ENCODE data around the gene VAV2.

GRCh38 chr9:133886563-133887501, 105.3 kb downstream of the VAV2 start:
- TF ChIP-seq HDAC2 (IDR thresholded peaks at IDR 0.05) (no peak), CBX2 (IDR thresholded peaks at IDR 0.05; ENCODE audit: borderline replicate concordance, low read depth) (no peak), HMGXB4 (CRISPR knock-in tag; IDR thresholded peaks at IDR 0.05; ENCODE audit: borderline replicate concordance) (no peak), ESRRA (IDR thresholded peaks at IDR 0.05; ENCODE audit: borderline replicate concordance, low read length) (no peak), FOSL2 (IDR thresholded peaks at IDR 0.05) (no peak), FOSL2 (CRISPR knock-in tag; IDR thresholded peaks at IDR 0.05) (no peak), RCOR1 (IDR thresholded peaks at IDR 0.05; ENCODE audit: low read depth, low read length) (no peak), BCL3 (IDR thresholded peaks at IDR 0.05) (no peak), POLR2A (IDR thresholded peaks at IDR 0.05; ENCODE audit: low read length) (no peak), CHD2 (IDR thresholded peaks at IDR 0.05; ENCODE audit: low read length, partially characterized antibody) (no peak), USF2 (IDR thresholded peaks at IDR 0.05) (no peak)
- TF ChIP-seq, protein P1, sequence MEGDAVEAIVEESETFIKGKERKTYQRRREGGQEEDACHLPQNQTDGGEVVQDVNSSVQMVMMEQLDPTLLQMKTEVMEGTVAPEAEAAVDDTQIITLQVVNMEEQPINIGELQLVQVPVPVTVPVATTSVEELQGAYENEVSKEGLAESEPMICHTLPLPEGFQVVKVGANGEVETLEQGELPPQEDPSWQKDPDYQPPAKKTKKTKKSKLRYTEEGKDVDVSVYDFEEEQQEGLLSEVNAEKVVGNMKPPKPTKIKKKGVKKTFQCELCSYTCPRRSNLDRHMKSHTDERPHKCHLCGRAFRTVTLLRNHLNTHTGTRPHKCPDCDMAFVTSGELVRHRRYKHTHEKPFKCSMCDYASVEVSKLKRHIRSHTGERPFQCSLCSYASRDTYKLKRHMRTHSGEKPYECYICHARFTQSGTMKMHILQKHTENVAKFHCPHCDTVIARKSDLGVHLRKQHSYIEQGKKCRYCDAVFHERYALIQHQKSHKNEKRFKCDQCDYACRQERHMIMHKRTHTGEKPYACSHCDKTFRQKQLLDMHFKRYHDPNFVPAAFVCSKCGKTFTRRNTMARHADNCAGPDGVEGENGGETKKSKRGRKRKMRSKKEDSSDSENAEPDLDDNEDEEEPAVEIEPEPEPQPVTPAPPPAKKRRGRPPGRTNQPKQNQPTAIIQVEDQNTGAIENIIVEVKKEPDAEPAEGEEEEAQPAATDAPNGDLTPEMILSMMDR (IDR thresholded peaks at IDR 0.05) = no peak
- TF ChIP-seq, protein P2, sequence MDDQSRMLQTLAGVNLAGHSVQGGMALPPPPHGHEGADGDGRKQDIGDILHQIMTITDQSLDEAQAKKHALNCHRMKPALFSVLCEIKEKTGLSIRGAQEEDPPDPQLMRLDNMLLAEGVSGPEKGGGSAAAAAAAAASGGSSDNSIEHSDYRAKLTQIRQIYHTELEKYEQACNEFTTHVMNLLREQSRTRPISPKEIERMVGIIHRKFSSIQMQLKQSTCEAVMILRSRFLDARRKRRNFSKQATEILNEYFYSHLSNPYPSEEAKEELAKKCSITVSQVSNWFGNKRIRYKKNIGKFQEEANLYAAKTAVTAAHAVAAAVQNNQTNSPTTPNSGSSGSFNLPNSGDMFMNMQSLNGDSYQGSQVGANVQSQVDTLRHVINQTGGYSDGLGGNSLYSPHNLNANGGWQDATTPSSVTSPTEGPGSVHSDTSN (IDR thresholded peaks at IDR 0.05) = no peak

Measured in A549 (cell line).